Ramos (cell line): ENCODE measurements around the gene ATG4B.

ENCODE experiments used
- in situ Hi-C: fragments of 300-500 bp; cut with MboI; formaldehyde crosslinking; loops from one replicate; pipeline ENCODE4 v1.14.3; 2022; ENCODE audit warnings: low sequenced_read_pairs; ENCODE audit not compliant: unreplicated experiment

Gene ATG4B

DNA sequence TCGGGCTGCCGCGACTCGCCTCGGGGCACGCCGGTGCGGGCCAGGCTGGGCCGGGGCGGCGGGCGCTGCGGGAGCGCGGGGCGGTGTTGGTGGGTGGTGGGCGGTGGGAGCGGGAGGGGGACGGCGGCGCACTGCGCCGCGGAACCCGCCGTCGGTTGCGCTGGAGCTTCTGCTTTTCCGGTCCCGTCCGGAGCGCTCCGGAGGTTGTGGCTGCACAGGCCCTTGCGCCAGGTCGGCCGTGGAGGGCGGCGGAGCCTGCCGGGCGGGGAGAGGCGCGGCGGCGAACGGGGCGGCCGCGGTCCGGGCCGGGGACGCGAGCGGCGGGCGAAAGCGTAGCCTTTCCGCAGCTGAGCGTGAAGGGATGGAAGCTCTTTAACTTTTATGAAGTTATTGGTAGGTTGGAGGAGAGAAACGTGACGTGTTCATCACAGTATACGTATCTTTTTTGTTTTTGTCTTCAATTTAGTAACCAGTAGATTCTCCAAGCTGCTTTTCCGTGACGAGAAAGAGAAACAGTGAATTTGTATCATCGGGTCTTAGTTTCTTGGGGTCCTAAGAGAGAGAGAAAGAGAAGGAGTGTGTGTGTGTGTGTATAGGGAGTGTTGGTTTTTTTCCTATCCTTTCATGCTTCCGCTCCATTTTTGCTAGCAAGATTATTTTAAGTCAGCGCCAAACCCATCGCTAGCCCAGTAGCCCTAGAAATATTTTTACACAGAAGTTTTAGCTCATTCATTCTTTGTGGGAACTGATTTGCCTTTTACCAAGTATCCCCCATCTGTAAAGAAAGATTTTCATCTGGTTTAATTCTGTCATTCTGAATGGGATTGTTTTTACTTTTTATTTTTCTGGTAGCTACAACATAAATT lies 535 bp downstream of the ATG4B start:
- in situ Hi-C loops, result no loop called here

- in situ Hi-C loops, result no loop called here
Measured at GRCh38 chr2:241638940-241639339, 1.4 kb downstream of the ATG4B start.

DNA sequence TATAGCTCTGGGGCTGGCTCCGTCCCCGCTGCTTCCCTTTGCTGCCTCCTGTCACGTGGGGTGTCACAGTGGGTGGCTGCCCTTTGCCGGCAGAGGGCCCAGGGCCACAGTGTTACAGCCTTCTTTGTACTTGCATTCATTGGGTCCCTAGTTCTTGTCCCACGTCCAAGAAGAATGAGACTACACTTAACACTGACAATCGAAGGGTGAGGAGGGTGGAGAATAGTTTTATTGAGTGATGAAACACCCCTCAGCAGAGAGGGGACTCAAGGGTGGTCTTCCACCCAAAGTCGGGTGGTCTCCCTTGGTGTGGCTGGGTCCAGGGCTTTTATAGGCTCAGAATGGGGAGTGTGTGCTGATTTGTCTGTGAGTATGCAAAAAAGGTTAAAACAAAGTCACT lies 1.9 kb downstream of the ATG4B start:
- in situ Hi-C loops, result no loop called here

DNA sequence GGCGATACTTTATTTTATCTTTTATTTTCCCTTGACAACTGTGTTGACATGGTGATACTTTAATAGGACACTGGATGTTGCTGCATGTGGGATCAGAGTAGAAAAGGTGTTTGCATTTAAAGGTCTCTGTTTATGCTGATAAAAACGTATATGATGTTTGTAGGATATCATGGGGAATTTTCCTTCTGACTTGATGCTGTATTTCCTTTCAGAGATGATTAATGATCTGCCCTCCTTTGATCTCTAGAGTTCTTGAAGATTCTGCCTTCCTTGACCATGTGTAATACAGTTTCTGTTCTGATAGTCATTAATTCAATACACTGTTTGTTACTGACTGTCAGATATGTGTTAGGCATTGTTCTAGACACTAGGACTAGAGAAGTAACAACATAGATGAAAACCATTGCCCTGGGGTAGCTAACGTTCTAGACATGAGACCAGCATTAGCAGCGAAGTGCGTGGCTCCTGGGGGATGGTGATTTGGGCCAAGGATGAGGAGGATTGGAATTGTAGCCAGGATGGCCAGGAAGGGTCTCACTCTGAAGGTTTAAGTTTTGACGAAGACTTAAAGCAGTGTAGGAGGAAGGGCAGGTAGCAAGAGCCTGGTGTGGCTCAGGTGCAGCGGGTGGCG lies 2.8 kb downstream of the ATG4B start:
- in situ Hi-C loops, result no loop called here

DNA sequence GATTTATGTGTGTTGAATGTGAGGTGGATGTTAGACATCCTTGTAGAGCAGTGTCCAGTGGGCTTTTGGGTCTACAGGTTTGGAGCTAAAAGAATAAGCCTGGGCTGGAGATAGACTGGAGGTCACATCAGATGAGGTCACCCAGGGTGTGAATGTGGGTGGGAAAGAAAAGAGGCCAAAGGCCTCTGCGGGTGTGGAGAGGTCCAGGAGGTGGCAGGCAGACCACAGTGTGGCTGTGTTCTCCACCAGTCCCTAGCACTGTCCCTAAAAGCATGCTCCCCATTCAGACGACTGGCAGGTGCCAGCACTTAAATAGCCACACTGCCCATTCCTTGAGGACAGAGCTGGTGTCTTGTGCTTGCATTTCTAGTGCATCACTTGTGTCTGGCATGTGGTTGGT lies 4.1 kb downstream of the ATG4B start:
- in situ Hi-C loops, result no loop called here

GRCh38 chr2:241645056-241645914 lies 7.8 kb downstream of the ATG4B start:
- in situ Hi-C loops, result no loop called here

DNA sequence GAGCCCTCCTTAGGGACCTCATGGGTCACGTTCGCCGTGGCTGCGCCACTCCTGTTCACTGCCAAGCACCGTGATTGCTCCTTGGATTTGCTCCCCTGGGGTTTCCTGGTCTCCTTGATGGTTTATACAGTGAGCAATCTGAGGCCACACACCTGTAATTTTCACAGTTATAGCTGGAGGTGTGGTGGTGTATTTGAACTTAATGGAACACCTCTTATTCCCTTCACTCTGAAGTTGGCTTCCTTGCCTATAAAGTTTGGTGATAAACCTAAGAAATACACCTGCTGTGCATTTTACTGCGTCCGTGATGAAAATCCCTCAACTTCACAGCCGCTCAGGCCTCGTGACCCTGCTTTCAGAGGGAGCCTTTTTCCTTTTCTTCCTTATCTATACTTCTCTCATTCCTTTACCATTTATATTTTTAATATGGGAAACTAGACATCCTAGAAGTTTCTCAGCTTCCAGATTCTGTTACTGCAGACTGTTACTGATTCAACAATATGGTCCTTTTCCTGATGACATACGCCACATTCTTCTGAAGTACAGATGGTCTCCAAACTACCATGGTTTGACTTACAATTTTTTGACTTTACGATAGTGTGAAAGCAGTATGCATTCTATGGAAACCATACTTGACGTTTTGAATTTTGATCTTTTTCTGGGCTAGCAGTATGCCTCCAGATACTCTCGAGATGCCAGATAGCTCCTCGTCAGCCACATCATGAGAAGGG lies 8.6 kb downstream of the ATG4B start:
- in situ Hi-C loops, result no loop called here

- in situ Hi-C loops, result no loop called here
Measured at GRCh38 chr2:241648453-241648852, 11.0 kb downstream of the ATG4B start.

DNA sequence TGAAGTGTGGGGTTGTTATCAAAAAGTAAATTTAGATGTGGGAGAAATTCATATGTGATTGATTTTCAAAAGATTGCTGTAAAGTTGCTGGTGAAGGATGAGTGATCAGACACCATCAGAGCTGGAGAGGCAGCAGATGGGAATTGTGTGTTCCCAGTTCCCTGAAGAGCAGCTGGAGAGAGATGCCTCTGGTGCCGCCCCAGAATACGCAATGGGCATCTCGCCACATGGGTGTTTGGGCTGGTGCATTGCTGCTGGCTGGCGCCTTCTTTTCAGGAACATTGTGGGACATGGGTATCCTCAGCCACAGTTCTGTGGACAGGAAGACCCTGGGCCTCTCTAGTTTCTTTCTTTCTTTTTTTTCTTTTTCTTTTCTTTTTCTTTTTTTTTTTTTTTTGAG lies 11.9 kb downstream of the ATG4B start:
- in situ Hi-C loops, result no loop called here

DNA sequence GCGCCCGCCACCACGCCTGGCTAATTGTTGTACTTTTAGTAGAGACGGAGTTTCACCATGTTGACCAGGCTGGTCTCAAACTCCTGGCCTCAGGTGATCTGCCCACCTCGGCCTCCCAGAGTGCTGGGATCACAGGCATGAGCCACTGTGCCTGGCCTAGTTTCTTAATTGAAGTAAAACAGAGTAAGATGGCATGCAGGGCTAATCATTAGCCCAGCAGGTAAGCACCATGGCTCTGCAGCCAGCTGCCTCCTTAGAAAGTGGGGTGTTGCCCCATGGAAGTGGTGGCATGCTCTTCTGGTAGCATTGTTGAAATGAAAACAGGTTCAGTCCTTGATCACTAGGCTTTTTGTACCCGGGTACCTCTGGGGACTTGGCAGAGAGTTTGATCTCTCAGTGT lies 12.4 kb downstream of the ATG4B start:
- in situ Hi-C loops, result no loop called here

DNA sequence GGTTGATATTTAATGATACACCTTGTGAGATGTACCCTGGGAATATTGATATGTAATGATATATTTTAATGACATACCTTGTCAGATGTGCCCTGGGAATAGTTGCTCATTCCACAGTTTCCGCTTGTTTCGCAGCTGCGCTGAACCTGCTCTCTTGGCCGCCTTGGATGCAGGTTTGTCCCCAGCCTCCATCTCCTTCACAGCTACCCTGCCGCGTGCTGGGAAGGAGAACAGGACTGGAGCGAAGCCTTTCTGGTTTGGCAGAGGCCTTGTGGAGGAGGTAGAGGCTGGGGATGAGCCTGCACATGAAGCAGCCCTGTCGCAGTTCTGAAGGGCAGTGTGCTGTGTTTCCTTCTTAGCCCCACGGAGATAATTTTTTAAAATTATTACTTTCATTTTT lies 14.6 kb downstream of the ATG4B start:
- in situ Hi-C loops, result no loop called here

GRCh38 chr2:241652722-241653121 lies 15.2 kb downstream of the ATG4B start:
- in situ Hi-C loops, result no loop called here

DNA sequence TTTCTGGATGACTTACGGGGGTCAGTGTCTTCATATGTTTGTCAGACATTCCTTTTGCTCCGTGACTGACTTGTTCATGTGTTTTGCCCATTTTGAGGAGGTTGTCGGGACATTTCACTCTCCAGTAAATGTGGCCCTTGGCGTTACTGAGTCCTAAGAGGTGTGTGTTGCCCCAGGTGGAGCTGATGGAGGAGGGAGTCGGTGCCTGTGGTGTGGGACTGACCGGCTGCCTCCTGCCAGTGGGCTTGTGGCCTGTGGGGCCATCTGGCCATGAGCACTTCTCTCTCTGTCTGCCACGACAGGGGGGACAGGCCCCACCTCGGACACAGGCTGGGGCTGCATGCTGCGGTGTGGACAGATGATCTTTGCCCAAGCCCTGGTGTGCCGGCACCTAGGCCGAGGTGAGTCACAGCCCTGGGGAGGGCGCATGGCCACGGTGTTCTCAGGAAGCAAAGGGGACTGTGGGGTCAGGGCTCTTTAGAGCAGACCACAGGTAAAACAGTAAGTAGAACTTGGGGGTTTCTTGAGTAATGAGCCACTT lies 15.8 kb downstream of the ATG4B start:
- in situ Hi-C loops, result no loop called here

DNA sequence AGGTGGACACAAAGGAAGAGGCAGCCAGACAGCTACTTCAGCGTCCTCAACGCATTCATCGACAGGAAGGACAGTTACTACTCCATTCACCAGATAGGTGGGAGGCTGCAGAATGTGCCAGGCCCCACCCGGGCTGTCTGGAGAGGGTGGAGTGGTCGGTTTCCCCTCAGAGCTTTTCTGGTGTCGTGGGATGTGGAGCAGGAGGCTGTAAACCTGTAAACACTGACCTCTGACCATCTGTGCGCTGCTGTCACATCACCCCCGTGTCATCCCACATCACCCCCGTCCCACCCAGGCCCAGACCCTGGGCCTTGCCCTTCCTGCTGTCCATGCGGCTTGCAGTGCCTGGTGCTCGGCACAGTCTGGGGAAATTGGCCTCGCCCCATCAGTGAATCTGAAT lies 17.1 kb downstream of the ATG4B start:
- in situ Hi-C loops, result no loop called here

- in situ Hi-C loops, result no loop called here
Measured at GRCh38 chr2:241655516-241656189, 18.2 kb downstream of the ATG4B start.

GRCh38 chr2:241656190-241656741 lies 18.8 kb downstream of the ATG4B start:
- in situ Hi-C loops, result no loop called here

DNA sequence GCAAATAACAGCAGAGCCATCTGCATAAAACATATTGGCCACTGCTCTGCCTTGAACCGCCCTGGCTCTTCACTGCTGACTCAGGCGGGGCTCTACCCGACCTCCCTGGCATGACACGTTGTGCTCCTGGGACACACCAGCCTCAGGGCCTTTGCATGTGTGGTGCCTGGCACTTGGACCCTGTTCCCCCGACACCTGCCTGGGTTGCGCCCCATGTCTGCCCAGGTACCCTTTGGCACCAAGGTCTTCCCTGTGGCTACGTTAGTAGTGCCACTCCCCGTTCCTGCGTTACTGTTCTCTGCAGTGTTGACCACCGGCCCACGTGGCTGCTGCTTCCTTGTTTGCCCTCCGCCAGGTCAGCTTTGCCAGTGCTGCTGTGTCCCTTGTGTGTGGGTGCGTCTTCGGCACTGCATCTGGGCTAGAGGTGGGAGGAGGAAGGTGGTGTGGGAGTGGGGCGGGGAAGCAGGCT lies 20.3 kb downstream of the ATG4B start:
- in situ Hi-C loops, result no loop called here

GRCh38 chr2:241658296-241658695 lies 20.8 kb downstream of the ATG4B start:
- in situ Hi-C loops, result no loop called here

DNA sequence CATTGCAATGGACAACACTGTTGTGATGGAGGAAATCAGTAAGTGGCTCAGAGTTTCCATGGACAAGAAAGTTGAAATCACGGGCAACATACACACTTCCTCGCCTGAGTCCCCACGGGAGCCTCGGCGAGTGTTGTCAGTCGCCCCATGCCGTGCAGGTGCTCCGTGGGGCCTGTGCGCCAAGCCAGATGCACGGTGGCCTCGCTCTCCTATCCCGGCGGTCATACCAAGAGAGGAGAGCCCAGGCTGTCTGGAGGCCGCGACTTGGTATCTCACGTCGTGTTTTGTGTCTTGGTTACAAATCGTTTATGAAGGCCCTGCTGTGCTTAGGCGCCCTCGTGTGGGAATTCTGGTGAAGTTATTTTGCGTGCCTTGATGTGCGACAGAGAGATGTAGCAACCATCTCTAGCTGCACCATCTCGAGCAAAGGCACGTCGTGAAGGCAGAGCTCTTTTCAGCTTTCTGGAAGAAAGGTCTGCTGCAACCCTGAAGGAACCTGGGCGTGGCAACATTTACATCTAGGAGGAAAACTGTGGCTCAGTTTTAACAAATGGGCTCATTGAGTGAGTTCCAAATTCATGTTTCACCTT lies 21.8 kb downstream of the ATG4B start:
- in situ Hi-C loops, result no loop called here
